HG03342 (cell line): ENCODE data around the gene COBL.

ENCODE experiments used
- ATAC-seq: cut with Tn5 transposase; IDR thresholded peaks from one replicate; pipeline ENCODE4 v1.9.1; 2021; ENCODE audit warnings: mild to moderate bottlenecking, moderate library complexity; ENCODE audit not compliant: unreplicated experiment

Gene COBL

DNA sequence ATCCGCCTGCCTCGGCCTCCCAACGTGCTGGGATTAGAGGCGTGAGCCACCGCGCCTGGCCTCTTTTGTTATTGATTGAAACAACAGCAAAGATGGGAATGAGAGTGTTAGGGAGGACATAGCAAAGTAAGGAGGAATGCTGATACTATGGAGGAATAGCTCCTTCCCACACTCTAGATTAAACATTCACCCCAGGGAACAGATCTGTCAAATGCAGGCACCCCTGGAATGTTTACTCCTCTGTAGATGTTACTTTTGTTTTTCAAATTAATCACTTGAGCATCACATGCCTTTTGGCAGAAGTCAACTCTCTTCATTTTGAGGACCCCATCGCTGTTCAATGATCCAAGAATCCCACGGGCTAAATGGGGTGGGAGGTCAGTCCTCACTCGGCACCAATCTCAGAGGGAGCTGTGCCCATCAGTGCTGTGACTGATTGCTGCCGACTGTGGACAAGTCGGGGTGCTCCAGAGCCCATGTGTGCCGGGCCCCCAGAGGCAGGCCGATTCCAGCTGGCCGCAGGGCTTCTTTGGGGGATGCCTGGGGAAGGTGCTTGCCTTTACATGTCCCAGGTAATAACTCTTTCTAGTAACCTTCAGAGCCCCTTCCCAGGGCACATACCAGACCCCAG, 10.2 kb upstream of the COBL start:
- ATAC-seq: no peak

DNA sequence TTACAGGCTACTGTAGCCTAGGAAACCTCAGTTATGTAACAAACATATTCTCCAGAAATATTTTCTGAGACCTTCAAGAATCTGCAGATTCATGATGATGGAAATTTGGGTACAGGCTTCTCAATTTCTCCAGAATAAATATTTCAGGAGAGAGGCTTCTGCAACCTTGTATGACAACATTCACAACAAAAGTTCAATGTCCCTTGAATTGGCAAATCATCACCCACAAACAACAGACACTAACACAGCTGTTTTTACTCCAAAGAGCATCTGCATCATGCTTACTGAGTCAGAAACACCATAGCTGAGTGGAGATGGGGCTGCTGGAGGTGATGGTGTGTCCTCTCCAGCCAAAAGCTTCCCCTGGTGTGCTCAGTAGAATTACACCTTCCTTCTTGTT, 9.3 kb upstream of the COBL start:
- no peak for ATAC-seq

DNA sequence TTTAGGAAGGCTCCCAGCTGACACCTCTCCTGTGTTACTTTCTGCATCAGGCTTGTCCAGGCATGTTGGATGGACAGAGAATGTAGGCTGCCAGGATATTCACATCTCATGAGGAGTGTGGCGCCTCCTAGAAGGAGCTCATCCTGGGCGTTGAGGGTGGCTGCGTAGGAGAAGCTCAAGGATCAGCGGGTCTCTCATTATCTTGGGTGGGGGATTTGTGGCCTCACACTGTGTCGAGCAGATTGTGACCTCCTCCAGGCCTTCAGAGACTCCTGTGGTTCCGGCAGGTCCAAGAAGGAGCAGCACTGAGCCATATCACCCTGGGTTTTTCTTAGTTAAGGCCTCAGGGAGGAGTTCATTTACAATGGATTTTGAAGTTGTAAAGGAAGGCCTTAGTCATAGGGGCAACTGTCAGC, 8.7 kb upstream of the COBL start:
- no peak for ATAC-seq

DNA sequence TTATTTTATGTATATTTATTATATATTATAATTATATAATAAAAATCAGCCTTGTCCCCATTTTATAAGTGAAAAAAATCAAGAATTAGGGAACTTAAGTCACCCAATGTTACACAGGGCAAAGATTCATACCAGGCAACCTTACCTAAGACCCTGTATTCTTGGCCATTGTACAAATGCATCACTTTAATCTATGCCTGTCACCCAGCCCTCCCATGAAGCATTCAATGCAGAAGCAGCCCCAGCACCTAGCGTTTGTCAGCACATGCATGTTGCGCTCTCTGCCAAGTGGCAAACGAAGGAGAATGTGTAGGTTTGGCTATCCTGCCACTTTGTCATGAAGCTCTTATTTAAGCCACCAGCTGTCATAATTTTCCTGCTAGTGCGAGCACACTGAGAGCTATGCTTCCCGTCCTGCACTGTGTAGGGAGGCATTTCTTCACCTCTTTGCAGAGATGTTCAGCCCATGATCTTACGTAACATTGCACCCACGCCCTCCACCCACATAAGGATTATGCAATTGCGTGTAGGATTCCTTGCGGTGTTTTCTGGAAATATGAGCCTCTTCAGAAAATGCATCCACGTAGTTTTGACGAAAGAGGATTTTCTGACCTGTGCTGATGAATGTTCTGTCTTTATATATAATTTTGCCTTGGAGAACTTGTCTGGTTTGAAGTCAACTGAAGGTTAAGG, 7.7 kb upstream of the COBL start:
- no peak for ATAC-seq

DNA sequence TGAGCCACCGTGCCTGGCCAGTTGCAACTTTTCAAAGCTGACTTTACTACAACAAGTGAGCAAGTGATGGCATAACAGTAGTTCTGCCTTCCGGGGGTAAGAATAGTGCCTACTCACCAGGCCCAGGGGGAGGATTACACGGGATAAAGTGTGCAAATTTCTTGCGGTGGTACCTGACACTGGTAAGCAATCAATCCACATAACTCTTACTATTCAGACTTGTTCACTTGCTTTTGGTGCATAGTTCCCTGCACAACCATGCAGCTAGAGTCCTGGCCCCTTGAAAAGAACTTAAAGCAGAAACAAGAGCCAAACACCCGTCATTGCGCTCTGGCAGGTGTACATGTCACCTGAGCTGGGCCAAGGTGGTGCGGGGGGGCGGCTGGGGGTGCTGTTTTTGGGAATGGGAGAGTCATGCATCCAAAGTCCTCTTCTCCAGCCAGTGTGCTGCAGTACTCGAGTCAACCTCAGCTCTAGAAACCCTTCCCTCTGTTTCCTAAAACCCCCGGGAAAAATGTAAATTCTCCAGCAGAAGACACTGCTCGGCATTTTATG, 5.4 kb upstream of the COBL start:
- ATAC-seq: no peak

DNA sequence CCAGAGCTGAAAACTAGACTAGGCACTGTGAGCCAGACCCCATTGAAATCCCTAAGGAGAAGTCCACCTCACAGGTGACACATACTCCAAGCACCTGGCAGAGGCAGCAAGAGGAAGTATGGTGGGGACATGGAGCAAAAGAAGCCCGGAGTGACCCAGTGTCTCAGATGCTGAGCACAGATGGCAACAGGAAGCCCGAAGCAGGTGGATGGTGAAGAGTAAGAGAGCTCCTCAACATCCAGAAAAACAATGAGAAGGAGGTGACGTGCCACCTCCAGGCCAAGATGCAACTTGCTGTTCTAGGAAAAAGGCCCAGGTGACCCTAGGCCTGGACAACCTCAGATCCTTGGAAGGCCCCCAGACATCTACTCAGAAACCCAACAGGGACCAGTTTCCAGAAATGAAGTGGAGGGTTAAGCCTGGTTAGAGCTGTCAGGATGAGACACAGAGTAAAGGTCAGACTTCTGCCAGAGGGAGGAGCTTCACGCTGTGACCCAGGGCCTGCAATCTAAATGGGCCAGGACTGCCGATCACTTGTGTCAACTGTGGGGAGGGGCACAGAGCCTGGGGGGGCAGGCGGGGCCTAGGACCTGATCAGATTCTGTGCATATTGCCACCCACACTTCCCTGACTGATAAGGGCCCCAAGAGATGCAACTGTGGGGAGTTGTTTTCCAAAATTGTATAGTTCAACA, 2.4 kb upstream of the COBL start:
- ATAC-seq: no peak

DNA sequence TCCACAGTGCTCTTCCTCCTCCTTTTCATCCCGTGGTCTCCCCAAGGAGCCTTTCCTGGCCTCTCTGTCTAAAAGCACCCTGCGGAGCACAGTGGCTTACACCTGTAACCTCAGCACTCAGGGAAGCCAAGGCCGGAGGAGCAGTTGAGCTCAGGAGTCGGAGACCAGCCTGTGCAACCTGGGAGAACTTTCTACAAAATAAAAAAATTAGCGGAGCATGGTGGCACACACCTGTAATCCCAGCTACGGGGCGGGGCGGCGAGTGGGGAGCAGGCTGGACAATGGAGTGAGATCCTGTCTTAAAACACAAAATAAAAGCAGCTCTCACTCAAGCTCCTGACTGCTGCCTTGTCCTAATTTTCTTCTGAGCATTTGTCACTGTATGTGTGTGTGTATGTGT, 1.4 kb upstream of the COBL start:
- no peak for ATAC-seq

DNA sequence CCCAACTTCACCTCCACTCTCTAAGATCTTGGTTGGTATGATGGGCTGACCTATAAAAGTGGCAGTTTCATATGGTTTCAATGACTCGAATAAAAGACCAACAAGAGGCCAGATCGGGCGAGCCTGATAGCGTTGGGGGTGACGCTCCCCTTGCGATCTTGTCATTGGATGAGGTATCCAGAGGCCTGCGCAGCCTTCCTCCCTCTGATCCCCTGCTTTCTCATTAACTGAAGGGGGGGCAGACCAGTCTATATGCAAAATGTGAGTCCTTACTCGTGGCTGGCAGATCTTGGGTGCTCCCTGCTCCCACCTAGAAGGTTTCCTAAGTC, 937 bp upstream of the COBL start:
- no peak for ATAC-seq

DNA sequence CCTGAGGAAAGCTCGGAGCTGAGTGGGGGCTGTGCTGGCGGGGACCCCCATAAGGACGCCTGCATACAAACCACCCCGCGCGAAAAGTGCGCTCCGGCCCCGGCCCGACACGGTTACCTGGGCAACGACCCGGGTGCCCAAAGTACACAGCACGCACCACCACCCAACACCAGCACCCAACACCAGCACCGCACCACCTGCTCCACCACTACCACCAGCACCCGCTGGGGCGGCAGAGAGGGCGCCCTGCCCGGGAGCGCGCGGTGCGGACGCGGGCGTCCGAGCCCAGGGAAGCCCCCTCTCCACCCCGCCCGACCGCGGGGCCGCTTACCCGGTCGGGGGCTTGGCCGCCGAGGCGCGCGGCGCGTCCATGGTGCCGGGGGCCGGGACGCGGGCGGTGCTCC, 345 bp downstream of the COBL start:
- no peak for ATAC-seq

DNA sequence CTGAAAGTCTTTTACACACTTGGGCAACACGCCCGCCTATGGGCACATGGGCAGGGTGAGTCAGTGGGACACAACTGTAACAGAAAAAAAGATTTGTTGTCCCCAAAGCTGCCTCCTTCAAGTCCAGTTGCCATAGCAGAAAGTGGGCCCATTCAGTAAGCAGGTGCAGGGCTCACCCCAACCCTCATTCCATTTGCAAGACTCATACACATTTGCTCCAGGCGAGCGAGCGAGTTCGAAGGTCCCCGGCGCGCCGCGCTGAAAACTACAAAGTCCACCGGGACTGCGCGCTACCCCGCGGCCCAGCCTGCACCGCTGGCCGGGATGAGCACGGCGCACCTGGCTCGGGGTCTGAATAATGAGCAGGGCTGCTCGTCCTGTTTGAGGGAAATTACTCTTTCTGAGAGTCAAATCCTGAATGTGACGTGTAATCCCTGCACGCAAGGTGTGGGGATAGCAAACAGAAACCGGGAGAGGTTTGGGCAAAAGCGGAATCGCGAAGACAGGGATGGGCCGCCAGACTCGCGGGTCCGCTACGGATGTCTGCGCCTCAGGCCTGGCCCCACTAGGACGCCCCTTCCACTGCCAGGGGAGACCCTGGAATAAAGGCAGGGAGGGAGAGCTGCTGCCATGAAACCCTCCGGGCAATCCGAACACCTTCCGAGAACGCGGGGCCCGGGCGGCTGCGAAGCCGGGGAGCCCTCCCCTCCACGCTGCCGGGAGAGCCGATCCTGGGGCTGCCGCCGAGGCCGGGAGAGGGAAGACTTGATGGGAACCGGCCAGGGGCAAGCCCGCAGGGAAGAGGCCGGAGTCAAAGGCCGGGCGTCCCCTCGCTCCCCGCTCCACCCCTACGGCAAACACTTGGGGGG, 982 bp downstream of the COBL start:
- ATAC-seq: no peak

DNA sequence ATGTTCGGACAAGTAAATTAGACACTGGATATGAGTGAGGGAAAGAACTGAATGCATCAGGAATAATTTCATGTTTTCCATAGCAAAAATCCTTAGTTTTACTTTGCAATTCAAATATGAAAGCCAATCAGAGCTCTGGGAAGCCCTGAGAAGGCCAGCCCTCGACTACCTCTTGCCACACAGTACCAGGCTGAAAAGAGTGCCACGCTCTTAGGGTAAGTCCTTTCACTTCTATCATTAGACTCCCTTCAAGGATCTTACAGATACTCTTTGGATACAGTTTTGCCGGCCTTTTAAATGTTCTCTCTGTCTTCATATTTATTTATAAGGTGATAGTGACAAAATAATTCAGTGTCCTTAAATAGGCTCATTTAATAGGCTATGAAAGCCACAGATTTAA, 1.9 kb downstream of the COBL start:
- ATAC-seq: no peak

DNA sequence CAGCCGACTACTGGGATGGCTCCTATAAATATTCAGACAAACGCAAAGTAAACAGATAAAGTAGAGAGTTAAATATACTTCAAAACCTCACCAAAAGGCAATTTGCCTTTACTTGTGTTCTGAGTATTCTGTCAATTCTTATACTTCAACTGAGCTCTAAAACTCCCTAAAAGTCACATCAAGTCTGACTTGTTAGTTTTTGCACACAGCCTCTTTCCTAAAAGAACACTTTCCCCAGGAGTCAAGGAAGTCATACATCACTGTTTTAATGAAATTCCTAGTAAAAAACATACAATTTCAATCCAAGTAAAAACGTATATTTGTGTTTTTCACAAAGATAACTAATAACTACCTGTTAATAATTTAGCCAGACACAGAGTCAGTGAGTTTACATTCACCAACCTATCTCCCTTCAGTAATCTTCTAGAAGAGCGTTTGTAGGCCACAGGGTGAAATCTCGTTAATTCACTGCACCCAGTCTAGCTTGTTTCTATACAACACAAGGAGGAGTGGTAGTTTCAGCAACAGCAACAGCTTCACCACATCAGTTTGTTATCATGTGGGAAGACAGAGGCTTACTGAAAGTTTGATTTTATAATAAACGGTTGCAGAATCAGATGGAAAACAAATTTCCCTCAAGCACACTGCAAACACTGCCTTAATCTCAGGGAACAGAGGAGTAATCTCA, 2.7 kb downstream of the COBL start:
- ATAC-seq: no peak

DNA sequence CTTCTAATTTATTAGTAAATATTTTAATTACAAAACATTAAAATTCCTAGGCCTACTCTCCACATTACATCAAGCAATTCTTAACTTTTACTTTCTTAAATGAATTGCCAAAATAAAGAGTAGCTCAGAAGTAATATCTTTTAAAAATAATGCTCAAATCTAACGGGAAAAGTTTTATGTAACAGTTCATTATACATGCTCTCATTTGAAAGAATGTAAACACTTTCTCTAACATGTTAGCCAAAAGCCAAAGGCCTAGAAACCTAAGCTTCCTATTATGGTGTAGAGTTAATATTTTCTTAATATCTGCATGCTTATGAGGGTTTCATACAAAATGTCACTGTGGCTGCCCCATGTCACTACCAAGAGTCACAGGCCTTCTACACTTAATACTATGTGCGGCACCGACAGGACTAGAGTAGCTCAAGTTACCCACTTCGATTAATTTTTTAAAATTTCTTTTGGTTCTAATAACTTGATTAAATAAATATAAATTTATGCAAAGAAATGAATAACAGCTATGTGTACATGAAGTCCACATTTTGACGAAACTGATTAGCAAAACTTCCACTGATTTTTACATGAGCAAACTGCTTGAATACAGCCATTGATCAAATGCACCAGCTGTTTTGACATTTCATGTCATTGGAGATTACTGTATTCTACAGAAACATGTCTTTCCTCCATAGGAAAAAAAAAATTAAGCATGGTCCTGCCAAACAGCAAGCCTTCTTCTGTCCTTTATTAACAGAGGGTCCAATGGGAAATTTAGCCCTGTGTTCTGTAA, 3.5 kb downstream of the COBL start:
- ATAC-seq: no peak

DNA sequence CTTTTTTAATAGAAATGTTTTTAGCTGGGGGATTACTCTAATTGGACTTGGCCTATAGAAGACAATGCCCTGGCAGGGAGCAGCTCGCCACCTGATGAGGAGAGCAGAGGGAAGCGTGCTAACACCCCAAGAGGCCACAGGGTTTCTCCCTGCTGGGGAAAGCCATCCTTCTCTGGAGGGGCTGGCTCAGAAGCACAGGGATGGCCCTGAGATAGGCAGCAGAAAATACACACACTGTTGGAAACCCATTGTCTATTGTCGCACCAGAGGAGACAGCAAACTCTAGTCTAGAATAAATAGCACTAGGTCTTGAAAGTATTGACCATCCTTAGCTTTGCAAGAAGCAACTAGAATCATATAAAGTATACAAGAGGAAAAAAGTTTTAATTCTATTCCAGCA, 5.4 kb downstream of the COBL start:
- ATAC-seq: no peak

DNA sequence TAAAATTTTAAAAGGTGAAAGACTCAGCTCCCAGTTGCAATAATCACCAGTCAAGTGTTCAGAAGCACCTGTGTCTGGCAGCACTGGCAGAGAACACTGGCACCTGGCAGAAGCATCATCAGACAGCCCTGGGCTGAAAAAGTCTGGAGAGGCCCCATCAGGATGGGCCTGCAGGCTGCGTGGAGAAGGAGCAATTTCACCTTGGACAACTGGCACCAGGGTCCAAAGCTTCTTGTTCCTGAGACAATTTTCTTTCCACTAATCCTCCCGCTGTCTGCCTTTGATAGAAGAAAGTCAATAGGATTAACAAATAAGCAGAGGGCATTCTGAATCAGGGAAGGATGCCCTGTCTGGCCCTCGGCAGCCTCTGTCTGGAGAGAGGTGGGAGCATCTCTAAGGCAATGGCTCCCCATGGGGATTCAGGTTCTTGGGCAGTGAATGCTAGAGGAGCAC, 6.5 kb downstream of the COBL start:
- no peak for ATAC-seq

DNA sequence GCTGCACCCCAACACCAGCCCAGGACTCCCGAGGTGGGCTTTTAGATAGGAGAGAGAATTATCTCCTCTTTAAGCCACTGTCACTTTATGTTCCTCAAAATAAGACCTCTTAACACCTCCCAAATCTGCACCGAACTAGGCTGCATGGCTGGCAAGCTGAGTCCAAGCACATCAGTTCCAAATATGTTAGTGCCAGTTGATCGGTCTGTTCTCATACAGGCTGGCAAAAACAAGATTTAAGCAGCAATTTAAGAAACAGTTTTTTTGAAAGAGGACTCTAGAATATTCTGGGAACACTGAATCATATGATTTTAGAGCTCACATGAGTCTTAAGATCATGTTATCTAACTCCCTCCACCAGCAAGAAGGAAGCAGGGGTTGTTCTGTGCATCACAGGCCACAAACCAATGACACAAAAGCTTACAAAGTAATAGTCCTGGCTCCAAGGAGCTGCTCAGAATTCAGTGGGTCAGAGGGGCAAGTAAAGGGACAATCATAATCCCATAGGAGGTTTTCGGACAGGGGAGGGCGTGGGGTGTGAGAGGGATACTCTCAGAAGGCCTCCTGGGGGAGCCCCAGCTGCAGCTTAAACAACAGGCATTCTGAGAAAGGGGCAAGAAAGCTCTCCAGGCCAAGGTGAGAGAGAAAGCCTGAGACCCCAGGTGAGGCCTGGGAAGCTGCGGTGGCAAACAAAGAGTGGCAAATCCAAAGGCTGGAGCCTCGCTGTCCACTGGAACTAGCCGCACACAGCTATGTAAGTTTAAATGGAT, 7.1 kb downstream of the COBL start:
- ATAC-seq: no peak

DNA sequence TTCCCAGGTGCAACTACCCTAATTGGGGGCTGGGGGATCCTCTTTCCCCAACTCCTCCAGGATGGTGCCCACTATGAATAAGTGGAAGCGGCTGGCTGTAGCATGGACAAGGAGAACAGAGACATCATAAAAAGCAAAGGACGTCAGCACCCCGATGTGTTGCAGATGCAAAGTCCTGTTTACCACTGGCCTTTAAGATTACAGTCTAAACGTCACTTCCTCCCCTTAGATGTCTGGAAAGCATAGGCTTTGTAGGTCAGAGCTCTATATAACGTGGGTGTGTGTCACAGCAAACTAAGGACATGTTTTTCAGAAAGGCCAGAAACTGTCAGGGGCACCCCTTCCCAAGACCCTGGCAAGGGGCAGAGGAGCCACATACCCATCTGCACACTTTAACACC, 7.9 kb downstream of the COBL start:
- no peak for ATAC-seq

DNA sequence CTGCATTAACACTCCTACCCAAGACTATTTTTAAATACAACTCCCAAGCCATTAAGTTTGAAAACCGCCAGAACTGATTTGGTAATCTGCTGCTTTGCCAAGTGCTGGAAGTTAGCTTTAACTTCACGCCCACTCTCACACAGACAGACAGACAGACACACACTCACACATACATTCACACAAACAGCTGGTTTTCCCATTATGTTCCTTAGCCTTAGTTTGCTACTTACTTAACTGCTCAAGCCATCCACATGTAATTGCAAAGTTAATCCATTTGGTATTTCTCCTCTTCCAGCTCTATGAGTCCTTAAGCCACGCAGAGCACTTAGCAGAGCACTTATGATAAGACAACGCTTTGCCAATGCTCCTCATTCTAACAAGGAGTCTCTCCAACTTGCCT, 8.3 kb downstream of the COBL start:
- no peak for ATAC-seq

DNA sequence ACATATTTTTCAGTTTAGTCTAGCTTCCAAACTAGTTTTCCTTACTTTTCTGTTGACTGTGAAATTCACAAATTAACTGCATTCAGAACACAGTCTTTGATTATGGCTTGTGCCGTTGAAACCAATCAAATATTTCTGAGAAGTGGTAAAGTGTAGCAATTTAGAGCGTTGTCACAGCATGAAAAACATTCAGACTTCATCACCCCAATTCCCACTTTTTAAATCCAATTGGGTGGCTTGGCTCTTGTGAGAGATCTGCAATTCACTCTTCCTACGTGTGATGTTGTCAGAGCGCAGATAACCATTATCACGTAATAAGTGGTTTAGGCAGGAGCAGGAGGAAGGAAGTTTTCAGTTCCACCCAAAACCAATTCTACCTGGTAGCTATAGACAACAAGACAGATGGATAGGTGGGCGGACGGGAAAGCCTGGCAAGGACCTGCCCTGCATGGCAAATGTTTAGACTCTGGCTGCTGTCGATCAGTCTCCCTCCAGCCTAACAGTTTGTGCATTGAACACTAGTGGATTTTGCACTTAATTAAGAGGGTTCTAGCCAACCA, 8.9 kb downstream of the COBL start:
- no peak for ATAC-seq
